HEK293 (cell line): ENCODE results near the gene RAPGEFL1.
A peak's percentile ranks its signal among the peaks of the same experiment; 100 is the strongest.
"Not testable (repeated sequence)": the region's sequence is repeated elsewhere in the genome, so short reads cannot be mapped to it uniquely, and the experiment has no call there.

ENCODE experiments used
- CTCF ChIA-PET: fragments of 350-600 bp; formaldehyde crosslinking; extraction: SDS; loops from one replicate; lab custom pipeline; 2021; ENCODE audit warnings: antibody characterized with exemption; lab: Yijun Ruan, JAX
- POLR2A ChIA-PET: fragments of 300-600 bp; formaldehyde crosslinking; extraction: SDS; loops from one replicate; lab custom pipeline; 2020; ENCODE audit warnings: antibody characterized with exemption, inconsistent platforms; lab: Yijun Ruan, JAX
- H3K27ac ChIP-seq: fragments of 200-500 bp; sonication (Bioruptor generic); 2 replicates; pipeline ENCODE4 v1.5.1; 2014; ENCODE audit warnings: low read depth, low read length, control low read depth, inconsistent platforms; ENCODE audit errors: extremely low read depth
- H3K36me3 ChIP-seq, 2 experiments: fragments of 200-500 bp in 1 of 2; sonication (Bioruptor generic) in 1 of 2; 1 replicate in 1 of 2; 2 replicates in 1 of 2; pipeline ENCODE4 v1.5.1; 2014 to 2017; ENCODE audit warnings: inconsistent platforms in 2 of 2, low read length in 2 of 2; ENCODE audit not compliant: control insufficient read depth in 2 of 2, insufficient read depth in 1 of 2
- H3K4me1 ChIP-seq: fragments of 200-500 bp; sonication (Bioruptor generic); 2 replicates; pipeline ENCODE4 v1.5.1; 2014; ENCODE audit warnings: mild to moderate bottlenecking, low read length, inconsistent platforms; ENCODE audit not compliant: control insufficient read depth, insufficient read depth
- H3K4me3 ChIP-seq: 2 replicates; pipeline ENCODE4 v1.5.1; 2011; ENCODE audit warnings: low read depth, mild to moderate bottlenecking, control low read depth, low read length, moderate library complexity
- H3K9me3 ChIP-seq: fragments of 200-500 bp; sonication (Bioruptor generic); 2 replicates; pipeline ENCODE4 v1.5.1; 2014; ENCODE audit warnings: low read depth, low read length, inconsistent platforms; ENCODE audit not compliant: control insufficient read depth, insufficient read depth
- HOXD13 ChIP-seq: sonication (generic); formaldehyde crosslinking; IDR thresholded peaks from 2 replicates; pipeline ENCODE4 v1.8.0; 2022; ENCODE audit warnings: missing genetic modification reagents, borderline replicate concordance
- OVOL3 ChIP-seq: fragments of 450-650 bp; formaldehyde crosslinking; IDR thresholded peaks from 2 replicates; pipeline ENCODE4 v1.5.1; 2016; ENCODE audit warnings: missing biosample characterization, missing genetic modification characterization
- PRDM1 ChIP-seq: fragments of 450-650 bp; formaldehyde crosslinking; IDR thresholded peaks from 2 replicates; pipeline ENCODE4; 2016; ENCODE audit warnings: missing biosample characterization, missing genetic modification characterization
- SCRT1 ChIP-seq: fragments of 450-650 bp; formaldehyde crosslinking; IDR thresholded peaks from 2 replicates; pipeline ENCODE4 v1.5.1; 2016; ENCODE audit warnings: missing biosample characterization, missing genetic modification characterization, borderline replicate concordance
- SCRT2 ChIP-seq: fragments of 450-650 bp; formaldehyde crosslinking; IDR thresholded peaks from 2 replicates; pipeline ENCODE4 v1.5.1; 2016; ENCODE audit warnings: missing biosample characterization, missing genetic modification characterization
- YY1 ChIP-seq: fragments of 450-650 bp; formaldehyde crosslinking; IDR thresholded peaks from 2 replicates; pipeline ENCODE4 v1.5.1; 2018; ENCODE audit warnings: missing biosample characterization, missing genetic modification characterization
- ZFP3 ChIP-seq: fragments of 450-650 bp; formaldehyde crosslinking; IDR thresholded peaks from 2 replicates; pipeline ENCODE4 v1.5.1; 2016; ENCODE audit warnings: low read depth, missing biosample characterization, missing genetic modification characterization
- ZNF121 ChIP-seq: fragments of 450-650 bp; formaldehyde crosslinking; IDR thresholded peaks from 2 replicates; pipeline ENCODE4 v1.5.1; 2016; ENCODE audit warnings: missing biosample characterization, missing genetic modification characterization
- ZNF16 ChIP-seq: fragments of 450-650 bp; formaldehyde crosslinking; IDR thresholded peaks from 2 replicates; pipeline ENCODE4 v1.5.1; 2016; ENCODE audit warnings: low read depth, missing biosample characterization, missing genetic modification characterization
- ZNF335 ChIP-seq: fragments of 450-650 bp; formaldehyde crosslinking; conservative IDR thresholded peaks from 2 replicates; pipeline ENCODE4 v1.5.1; 2016; ENCODE audit warnings: missing biosample characterization, missing genetic modification characterization
- ZNF37A ChIP-seq: fragments of 450-650 bp; IDR thresholded peaks from 2 replicates; pipeline ENCODE4 v1.5.1; 2018; ENCODE audit warnings: missing biosample characterization, missing genetic modification characterization
- ZNF571 ChIP-seq: fragments of 450-650 bp; formaldehyde crosslinking; IDR thresholded peaks from 2 replicates; pipeline ENCODE4 v1.5.0; 2017; ENCODE audit warnings: missing biosample characterization, missing genetic modification characterization
- ZNF600 ChIP-seq: fragments of 450-650 bp; formaldehyde crosslinking; IDR thresholded peaks from 2 replicates; pipeline ENCODE4 v1.5.1; 2016; ENCODE audit warnings: missing biosample characterization, missing genetic modification characterization
- ZNF654 ChIP-seq: fragments of 450-650 bp; formaldehyde crosslinking; IDR thresholded peaks from 2 replicates; pipeline ENCODE4 v1.5.1; 2016; ENCODE audit warnings: low read depth, missing biosample characterization, missing genetic modification characterization
- ZNF660 ChIP-seq: fragments of 450-650 bp; IDR thresholded peaks from 2 replicates; pipeline ENCODE4 v1.5.1; 2018; ENCODE audit warnings: missing biosample characterization, mild to moderate bottlenecking, missing genetic modification characterization
- ZNF785 ChIP-seq: fragments of 450-650 bp; formaldehyde crosslinking; IDR thresholded peaks from 2 replicates; pipeline ENCODE4 v1.5.1; 2016; ENCODE audit warnings: missing biosample characterization, missing genetic modification characterization
- TF ChIP-seq, protein P1 (sequence below): fragments of 450-650 bp; IDR thresholded peaks from 2 replicates; pipeline ENCODE4 v1.5.1; 2018; ENCODE audit warnings: missing biosample characterization, mild to moderate bottlenecking, missing genetic modification characterization

The RAPGEFL1 gene

DNA sequence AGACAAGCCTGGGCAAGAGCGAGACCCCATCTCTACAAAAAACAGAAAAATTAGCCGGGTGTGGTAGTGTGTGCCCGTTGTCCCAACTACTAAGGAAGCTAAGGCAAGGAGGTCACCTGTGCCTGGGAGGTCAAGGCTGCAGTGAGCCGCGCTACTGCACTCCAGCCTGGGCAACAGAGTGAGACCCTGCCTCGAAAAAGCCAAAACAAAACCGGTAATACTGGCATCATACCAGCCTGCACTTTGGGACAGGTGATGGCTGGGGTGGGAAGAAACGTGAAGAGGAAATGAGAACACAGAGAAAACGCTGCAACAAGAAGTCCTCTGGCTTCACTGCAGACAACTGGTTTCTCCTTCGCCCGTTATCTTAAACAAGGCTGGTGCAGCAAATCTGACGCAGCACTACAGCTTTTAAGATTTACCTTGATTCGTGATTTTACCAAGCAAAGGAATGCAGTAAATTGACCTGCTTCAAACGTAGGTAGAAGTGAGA lies 37.7 kb upstream of the RAPGEFL1 start:
- H3K36me3 ChIP-seq = peaks cover 58 to 70% of the 10 kb centered on the region in 2 experiments
- CTCF ChIA-PET = interaction anchor here (0.6 to 2.4 kb wide), 11 partner anchors 15 to 304 kb away, joined by 3 to 19 read pairs (median 4); no protein-coding TSS in a partner anchor
- peaks cover 8% of the 10 kb centered on the region for H3K4me1 ChIP-seq
- H3K4me3 ChIP-seq = peak overlapping the region; percentile 37
- no peaks in the 10 kb centered on the region for H3K9me3 ChIP-seq
- POLR2A ChIA-PET = interaction anchor here (0.5 to 5.2 kb wide), 27 partner anchors 8 to 502 kb away, joined by 3 to 109 read pairs (median 4); partner anchors contain the start of genes MED24, MSL1, NR1D1 and STARD3
- H3K27ac ChIP-seq = peak overlapping the region; percentile 85
- TF ChIP-seq ZNF600 (tag by site-specific recombination) (peak; percentile 73), PRDM1 (peak; percentile 59; the same call in 1 of the 2 replicates), ZNF660 (tag by site-specific recombination) (peak; percentile 29), ZNF335 (tag by site-specific recombination) (peak; percentile 52), YY1 (tag by site-specific recombination) (no peak), ZNF37A (no peak), ZNF121 (tag by site-specific recombination) (peak; percentile 100), ZNF654 (tag by site-specific recombination) (no peak)

DNA sequence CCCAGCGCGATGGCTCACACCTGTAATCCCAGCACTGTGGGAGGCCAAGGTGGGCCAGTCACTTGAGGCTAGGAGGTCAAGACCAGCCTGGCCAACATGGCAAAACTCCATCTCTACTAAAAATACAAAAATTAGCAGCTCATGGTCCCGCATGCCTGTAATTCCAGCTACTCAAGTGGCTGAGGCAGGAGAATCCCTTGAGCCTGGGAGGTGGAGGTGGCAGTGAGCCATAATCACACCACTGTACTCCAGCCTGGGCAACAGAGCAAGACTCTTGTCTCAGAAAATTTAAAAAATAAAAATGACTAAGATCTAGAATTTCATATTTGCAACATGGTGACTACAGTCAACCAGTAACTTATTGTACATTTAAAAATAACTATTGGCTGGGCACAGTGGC lies 34.1 kb upstream of the RAPGEFL1 start:
- not testable (repeated sequence) for H3K4me3 ChIP-seq, H3K9me3 ChIP-seq, H3K27ac ChIP-seq, H3K4me1 ChIP-seq
- peaks cover 56 to 67% of the 10 kb centered on the region in 2 experiments for H3K36me3 ChIP-seq
- ChIA-PET CTCF (interaction anchor here (0.7 to 2.0 kb wide), 3 partner anchors 30 to 67 kb away, joined by 3 to 7 read pairs (median 5); no protein-coding TSS in a partner anchor), POLR2A (interaction anchor here (0.7 to 1.4 kb wide), 2 partner anchors 26 to 45 kb away, joined by 3 read pairs; no protein-coding TSS in a partner anchor)
- peak; percentile 60; the same call in 1 of the 2 replicates for TF ChIP-seq ZNF121 (tag by site-specific recombination)

DNA sequence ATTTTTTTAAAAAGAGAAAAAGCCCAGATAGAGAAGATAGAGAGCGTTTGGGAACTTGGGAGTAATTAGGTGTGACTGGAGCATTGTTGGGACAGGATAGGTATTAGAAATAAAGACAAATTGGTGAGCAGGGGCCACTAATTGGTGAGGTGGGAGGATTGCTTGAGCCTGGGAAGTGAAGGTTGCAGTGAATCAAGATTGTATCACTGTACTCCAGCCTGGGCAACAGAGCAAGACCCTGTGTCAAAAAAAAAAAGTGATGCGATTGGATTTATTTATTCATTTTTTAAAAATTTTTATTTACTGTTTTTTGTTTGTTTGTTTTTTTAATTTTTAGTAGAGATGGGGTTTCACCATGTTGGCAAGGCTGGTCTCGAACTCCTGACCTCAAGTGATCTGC lies 31.8 kb upstream of the RAPGEFL1 start:
- no peaks in the 10 kb centered on the region for H3K9me3 ChIP-seq
- H3K4me1 ChIP-seq = peaks cover 6% of the 10 kb centered on the region; the same call in 1 of the 2 replicates
- no peak overlapping the region for H3K27ac ChIP-seq
- TF ChIP-seq ZNF121 (tag by site-specific recombination) = peak; percentile 65; the same call in 1 of the 2 replicates
- no peak for TF ChIP-seq OVOL3 (tag by site-specific recombination)
- TF ChIP-seq, protein P1, sequence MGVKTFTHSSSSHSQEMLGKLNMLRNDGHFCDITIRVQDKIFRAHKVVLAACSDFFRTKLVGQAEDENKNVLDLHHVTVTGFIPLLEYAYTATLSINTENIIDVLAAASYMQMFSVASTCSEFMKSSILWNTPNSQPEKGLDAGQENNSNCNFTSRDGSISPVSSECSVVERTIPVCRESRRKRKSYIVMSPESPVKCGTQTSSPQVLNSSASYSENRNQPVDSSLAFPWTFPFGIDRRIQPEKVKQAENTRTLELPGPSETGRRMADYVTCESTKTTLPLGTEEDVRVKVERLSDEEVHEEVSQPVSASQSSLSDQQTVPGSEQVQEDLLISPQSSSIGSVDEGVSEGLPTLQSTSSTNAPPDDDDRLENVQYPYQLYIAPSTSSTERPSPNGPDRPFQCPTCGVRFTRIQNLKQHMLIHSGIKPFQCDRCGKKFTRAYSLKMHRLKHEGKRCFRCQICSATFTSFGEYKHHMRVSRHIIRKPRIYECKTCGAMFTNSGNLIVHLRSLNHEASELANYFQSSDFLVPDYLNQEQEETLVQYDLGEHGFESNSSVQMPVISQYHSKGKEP (tag by site-specific recombination) = no peak
- no peak for TF ChIP-seq ZNF16 (tag by site-specific recombination)
- H3K4me3 ChIP-seq = no peak overlapping the region
- peaks cover 78 to 86% of the 10 kb centered on the region in 2 experiments for H3K36me3 ChIP-seq
- ChIA-PET CTCF (interaction anchor here (0.6 to 1.0 kb wide), 3 partner anchors 15 to 142 kb away, joined by 3 read pairs; partner anchors contain the start of gene CDC6), POLR2A (interaction anchor here (0.6 kb wide), 2 partner anchors 80 to 106 kb away, joined by 3 read pairs; no protein-coding TSS in a partner anchor)

DNA sequence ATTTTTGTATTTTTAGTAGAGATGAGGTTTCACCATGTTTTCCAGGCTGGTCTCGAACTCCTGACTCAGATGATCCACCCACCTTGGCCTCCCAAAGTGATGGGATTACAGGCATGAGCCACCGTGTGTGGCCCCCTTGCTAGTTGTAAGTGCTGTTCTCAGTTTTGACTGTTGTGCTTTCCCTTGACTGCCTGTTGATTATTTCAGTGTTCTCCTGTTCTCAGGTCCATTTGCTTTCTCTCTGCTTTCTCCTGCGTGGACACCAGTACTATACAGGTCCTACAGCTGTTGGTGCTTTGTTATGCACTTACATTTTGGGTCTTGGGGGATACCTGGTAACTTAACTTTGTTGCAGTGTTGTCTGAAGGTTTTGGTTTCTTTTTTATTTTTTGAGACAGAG lies 28.7 kb upstream of the RAPGEFL1 start:
- H3K9me3 ChIP-seq = no peaks in the 10 kb centered on the region
- ChIA-PET CTCF (interaction anchor here (1.4 to 4.2 kb wide), 3 partner anchors 10 to 36 kb away, joined by 3 to 22 read pairs (median 19); no protein-coding TSS in a partner anchor), POLR2A (interaction anchor here (0.6 to 1.0 kb wide), 4 partner anchors 8 to 221 kb away, joined by 3 to 9 read pairs (median 4); partner anchors contain the start of genes CASC3 and ORMDL3)
- no peak overlapping the region for H3K27ac ChIP-seq
- no peaks in the 10 kb centered on the region for H3K4me1 ChIP-seq
- no peak overlapping the region for H3K4me3 ChIP-seq
- peaks cover 87% of the 10 kb centered on the region in 2 experiments for H3K36me3 ChIP-seq
- no peak for TF ChIP-seq ZNF571 (tag by site-specific recombination)
- TF ChIP-seq HOXD13 = no peak
- peak; percentile 63; the same call in 1 of the 2 replicates for TF ChIP-seq PRDM1
- peak; percentile 82 for TF ChIP-seq SCRT2 (tag by site-specific recombination)
- TF ChIP-seq ZNF785 (tag by site-specific recombination) = no peak
- peak; percentile 57; the same call in 1 of the 2 replicates for TF ChIP-seq SCRT1 (tag by site-specific recombination)
- no peak for TF ChIP-seq ZFP3 (tag by site-specific recombination)
